NCI-H82 (cell line): Measurements from ENCODE around the gene HERC5.
"Not testable (repeated sequence)": the region's sequence is repeated elsewhere in the genome, so short reads cannot be mapped to it uniquely, and the experiment has no call there.

Source experiments
- DNase-seq: peaks from one replicate; lab custom pipeline; 2025; lab: John Stamatoyannopoulos, UW

The HERC5 gene

GRCh38 chr4:88456670-88457306 lies at the start of gene HERC5:
HERC5 (plus strand) TSS chr4:88457119; CDS start chr4:88457270, 151 bp downstream.
- peak; percentile 81 for DNase-seq

DNA sequence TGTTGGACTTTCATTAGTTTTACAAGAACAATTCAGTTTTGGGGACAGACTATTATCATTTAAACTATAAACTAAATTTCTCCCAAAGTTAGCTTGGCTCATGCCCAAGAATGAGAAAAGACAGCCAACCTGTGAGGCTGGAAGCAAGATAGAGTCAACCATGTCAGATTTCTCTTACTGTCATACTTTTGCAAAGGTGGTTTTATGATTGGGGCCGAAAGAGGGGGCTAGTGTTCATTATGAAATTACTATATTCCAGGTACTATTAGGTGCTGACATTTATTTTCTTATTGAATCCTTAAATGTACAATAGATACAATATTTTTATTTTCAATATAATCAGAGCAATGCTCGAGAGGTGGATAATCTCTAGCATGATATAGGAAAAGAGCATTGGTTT lies 47.7 kb upstream of the HERC5 start:
- DNase-seq, result no peak

DNA sequence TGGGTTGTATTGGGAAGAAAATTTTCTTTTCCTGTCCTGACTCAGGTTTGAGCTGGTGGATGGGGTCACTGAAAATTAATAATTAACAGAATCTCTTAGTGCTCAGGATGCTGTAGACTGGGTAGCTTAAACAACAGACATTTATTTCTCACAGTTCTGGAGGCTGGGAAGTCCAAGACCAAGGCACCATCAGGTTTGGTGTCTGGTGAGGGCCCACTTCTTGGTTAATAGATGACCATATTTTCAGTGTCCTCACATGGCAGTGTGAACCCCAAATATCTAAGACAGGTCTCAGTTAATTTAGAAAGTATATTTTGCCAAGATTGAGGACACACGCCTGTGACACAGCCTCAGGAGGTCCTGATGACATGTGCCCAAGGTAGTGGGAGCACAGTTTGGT lies 47.1 kb upstream of the HERC5 start:
- no peak for DNase-seq

GRCh38 chr4:88411491-88412096 lies 45.3 kb upstream of the HERC5 start:
- DNase-seq, result no peak

DNA sequence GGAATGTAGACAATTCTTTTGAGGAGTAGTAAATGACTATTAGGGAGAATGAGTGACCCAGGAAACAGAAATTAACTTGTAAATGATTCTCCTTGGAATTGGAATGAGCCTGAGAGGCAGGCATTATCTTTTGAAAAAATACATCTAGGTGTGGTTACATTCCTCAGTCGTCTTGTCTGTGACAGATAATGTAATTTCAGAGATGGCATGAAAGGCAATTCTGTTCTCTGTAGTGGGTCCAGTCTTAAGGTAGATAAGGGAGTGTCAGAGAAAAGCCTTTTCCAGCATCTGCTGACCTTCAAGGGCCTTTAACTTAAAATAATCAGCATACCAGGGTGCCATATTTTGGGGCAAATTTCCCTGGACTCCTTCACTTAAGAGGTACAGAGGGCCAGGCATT lies 43.1 kb upstream of the HERC5 start:
- DNase-seq, result no peak

- DNase-seq, result no peak
These were observed 42.2 kb upstream of the HERC5 start for GRCh38 chr4:88414755-88415154.

DNA sequence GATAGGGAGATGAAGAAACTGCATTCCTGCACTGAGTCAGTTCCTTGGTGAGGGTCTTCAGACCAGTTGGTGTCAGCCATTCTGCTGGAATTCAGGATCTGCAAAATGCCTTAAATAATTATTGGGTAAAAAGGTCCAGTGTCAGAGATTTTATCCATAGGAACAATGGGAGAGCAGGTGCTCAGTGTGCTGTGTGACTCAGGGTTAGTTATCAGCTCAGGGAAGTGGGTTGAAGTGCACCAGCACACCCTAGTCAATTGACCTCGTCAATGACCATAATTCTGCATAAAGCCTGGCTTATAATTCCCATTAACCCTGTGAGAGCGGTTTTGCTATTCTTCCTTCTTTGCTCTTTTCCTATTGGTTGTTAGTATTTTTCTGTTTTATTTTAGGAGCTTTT lies 40.9 kb upstream of the HERC5 start:
- DNase-seq, result no peak

DNA sequence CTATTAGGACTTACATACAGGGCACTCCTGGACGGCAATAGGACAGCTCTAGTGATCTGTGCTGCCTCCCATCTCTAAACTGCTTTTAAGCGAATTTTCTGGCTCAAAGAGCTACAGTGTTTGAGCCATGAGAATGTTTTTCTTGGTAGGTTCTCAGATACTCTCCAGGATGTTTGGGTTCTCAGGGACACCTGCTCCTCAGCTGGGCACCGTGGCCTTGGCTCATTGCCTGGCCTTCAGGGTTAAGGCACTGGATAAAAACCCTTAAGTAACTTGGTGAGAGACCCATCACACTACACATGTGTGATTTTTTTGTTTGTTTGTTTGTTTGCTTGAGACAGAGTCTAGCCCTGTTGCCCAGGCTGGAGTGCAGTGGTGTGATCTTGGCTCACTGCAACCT lies 38.5 kb upstream of the HERC5 start:
- no peak for DNase-seq

GRCh38 chr4:88419874-88420273 lies 37.0 kb upstream of the HERC5 start:
- DNase-seq, result no peak

DNA sequence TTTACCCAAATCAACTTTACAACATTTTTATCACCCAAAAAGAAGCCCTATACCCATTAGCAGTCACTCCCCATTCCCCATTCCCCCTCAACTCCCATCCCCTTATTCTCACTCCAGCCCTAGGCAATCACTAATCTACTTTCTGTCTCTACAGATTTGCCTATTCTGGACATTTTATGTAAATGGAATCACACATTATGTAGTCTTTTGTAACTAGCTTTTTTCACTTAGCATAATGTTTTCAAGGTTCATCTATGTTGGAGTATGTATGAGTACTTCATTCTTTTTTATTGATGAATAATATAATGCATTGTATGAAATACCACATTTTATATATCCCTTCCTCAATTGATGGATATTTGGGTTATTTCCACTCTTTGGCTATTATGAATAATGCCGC lies 36.1 kb upstream of the HERC5 start:
- DNase-seq, result no peak

- no peak for DNase-seq
These were observed 34.5 kb upstream of the HERC5 start for GRCh38 chr4:88422403-88422802.

- DNase-seq, result no peak
These were observed 27.5 kb upstream of the HERC5 start for GRCh38 chr4:88429401-88429800.

- no peak for DNase-seq
These were observed 20.8 kb upstream of the HERC5 start for GRCh38 chr4:88435987-88436693.

DNA sequence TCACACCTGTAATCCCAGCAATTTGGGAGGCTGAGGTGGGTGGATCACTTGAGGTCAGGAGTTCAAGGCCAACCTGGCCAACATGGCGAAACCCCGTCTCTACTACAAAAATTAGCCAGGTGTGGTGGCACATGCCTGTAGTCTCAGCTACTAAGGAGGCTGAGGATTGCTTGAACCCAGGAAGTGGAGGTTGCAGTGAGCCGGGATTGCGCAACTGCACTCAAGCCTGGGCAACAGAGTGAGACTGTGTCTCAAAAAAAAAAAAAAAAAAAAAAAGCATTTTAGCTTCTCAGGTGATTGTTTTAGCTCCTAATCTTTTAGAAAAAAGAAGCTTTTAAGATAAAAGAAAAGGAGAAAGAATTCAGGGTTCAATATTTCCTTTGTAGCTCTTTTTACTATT lies 19.0 kb upstream of the HERC5 start:
- not testable (repeated sequence) for DNase-seq

GRCh38 chr4:88439161-88439760 lies 17.7 kb upstream of the HERC5 start:
- no peak for DNase-seq

DNA sequence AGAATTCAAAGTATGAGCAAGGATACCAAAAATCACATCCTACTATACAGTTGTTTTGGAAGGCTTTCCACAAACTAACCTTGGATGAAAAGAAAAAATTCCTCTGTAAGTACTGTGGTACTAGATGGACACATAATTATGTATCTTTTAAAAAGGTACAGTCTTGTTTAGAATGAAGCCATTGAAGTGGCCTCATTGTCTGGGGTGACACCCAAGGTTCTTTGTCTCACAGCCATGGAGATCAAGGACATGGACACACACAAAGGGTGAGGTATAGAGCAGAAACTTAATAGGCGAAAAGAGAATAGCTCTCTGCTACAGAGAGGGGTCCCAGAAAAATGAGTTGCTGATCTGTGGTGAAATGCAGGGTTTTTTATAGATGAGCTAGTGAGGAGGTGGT lies 16.8 kb upstream of the HERC5 start:
- DNase-seq, result no peak

DNA sequence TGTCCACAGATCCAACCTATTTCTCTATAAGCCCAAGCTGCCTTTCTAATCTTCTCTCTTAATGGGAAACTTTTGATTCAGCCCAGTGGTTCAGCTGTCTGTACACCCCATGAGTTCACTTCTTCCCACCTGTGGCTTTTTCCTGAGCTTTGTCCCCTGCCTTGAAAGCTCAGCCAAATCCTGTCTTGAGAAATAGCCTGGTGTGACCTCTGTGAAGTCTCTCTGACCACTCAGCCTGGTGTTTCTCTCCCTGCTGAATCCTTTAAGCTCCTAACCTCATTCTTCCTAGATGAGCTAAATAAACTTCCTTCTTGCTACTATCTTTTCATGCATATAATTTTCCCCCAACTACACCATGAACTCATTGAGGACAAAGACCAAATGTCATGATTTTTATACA lies 15.2 kb upstream of the HERC5 start:
- no peak for DNase-seq

DNA sequence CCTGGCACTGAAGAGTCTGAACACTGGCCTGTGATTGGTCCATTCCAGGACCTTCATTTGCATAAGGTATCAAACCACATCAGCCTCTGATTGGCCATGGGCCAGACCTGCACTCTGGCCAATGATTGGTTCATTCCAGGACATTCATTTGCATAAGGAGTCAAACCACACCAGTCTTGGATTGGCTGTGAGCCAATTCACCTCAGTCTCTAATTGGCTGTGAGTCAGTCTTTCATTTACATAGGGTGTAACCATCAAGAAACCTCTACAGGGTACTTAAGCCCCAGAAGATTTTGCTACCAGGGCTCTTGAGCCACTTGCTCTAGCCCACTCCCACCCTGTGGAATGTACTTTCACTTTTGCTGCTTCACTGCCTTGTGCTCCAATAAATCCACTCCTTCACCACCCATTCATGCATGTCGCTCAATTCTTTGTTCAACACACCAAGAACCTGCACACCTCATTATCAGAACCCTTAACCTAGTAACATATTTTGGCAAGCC lies 14.2 kb upstream of the HERC5 start:
- peak; percentile 14 for DNase-seq

- DNase-seq, result no peak
These were observed 13.4 kb upstream of the HERC5 start for GRCh38 chr4:88443486-88443885.

- no peak for DNase-seq
These were observed 11.7 kb upstream of the HERC5 start for GRCh38 chr4:88445252-88445651.

DNA sequence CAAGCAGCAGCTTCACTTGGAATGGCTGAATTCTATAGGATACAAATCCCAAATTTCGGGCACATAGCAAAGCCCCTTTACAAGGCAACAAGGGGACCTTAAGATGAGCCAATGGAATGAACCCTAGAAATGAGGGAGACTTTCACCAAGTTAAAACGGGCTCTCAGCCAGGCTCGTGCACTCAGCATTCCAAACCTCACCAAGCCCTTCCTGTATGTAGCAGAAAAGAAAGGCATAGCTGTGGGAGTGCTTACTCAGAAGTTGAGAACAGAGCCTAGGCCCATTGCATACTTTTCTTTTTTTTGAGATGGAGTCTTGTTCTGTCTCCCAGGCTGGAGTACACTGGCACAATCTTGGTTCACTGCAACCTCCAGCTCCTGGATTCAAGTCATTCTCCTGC lies 10.8 kb upstream of the HERC5 start:
- DNase-seq, result no peak

- DNase-seq, result no peak
These were observed 9.4 kb upstream of the HERC5 start for GRCh38 chr4:88447371-88448095.
